ENCODE measurements around the gene CRYBB3. TPM values are rescaled to one million over a fixed set of nuclear protein-coding genes. Genes with fewer than 3 reads are reported as not detected.

Gene CRYBB3
- total and polyA plus RNA-seq, 10 of the 15 experiments (the other 5 are each of a cell fraction or from before 2014, with no cell fraction given), result 0.26 TPM; not detected in 9

- DNase-seq (ENCODE audit: low read depth, low spot score) (no peak), ATAC-seq (no peak), FAIRE-seq (no peak)
- intact Hi-C loops (cut with micrococcal nuclease; ENCODE audit: unreplicated experiment) (no loop called here), in situ Hi-C loops (cut with MboI) (no loop called here)
- ChIA-PET SMC1A (ENCODE audit: uncharacterized antibody, unreplicated experiment) (no interaction called here), CTCF (interaction anchor here (0.6 to 1.5 kb wide), 3 partner anchors 125 to 465 kb away, joined by 3 to 4 read pairs (median 3); no protein-coding TSS in a partner anchor), POLR2A (no interaction called here), RAD21 (ENCODE audit: unreplicated experiment) (no interaction called here)
- Histone ChIP-seq H3K79me2 (ENCODE audit: control insufficient read depth, insufficient read depth, low read length) (no peaks in the 10 kb centered on the region), H3K36me3 (ENCODE audit: control insufficient read depth in 2 of 2, insufficient read depth in 2 of 2, low read length in 1 of 2) (no peaks in the 10 kb centered on the region), H3K27ac (ENCODE audit: control insufficient read depth, insufficient read depth) (no peak overlapping the region), H3K4me2 (ENCODE audit: control insufficient read depth, insufficient read depth) (no peak overlapping the region), H3K9me3 (replicated peaks; ENCODE audit: control insufficient read depth, insufficient read depth, low read length) (no peaks in the 10 kb centered on the region), H4K20me1 (ENCODE audit: control insufficient read depth, insufficient read depth) (no peaks in the 10 kb centered on the region), H3K4me1 (ENCODE audit: control insufficient read depth, insufficient read depth, low read length) (no peaks in the 10 kb centered on the region), H3K27me3 (replicated peaks in 1 of 2; ENCODE audit: control insufficient read depth in 2 of 2, insufficient read depth in 2 of 2, low read length in 1 of 2) (no peaks in the 10 kb centered on the region; a peak in 1 of 4 replicates), H3K9ac (ENCODE audit: control insufficient read depth, insufficient read depth, low read length) (no peak overlapping the region), H3K4me3 (no peak overlapping the region), H2AFZ (ENCODE audit: control insufficient read depth, low read depth, low read length) (no peak overlapping the region)
- no TSS peak for BruUV-seq (replicated peaks)
- WGBS (ENCODE audit: insufficient coverage, insufficient replicate concordance, low lambda C conversion rate, missing lambda C conversion rate), result 28% methylated on average over 5 of the region's 5 CpGs
- TF ChIP-seq ELK1 (IDR thresholded peaks at IDR 0.05; ENCODE audit: low read depth, low read length) (no peak), BCL11A (IDR thresholded peaks at IDR 0.05; ENCODE audit: low read depth, low read length) (no peak), SMAD5 (IDR thresholded peaks at IDR 0.05; ENCODE audit: low read depth) (no peak), ATF7 (IDR thresholded peaks at IDR 0.05; ENCODE audit: low read depth) (no peak), ZNF207 (IDR thresholded peaks at IDR 0.05; ENCODE audit: borderline replicate concordance) (no peak), CBFB (IDR thresholded peaks at IDR 0.05; ENCODE audit: low read depth) (no peak), WRNIP1 (IDR thresholded peaks at IDR 0.05; ENCODE audit: borderline replicate concordance, low read depth, low read length) (no peak), MLLT1 (IDR thresholded peaks at IDR 0.05) (no peak), SMAD1 (IDR thresholded peaks at IDR 0.05; ENCODE audit: low read depth, partially characterized antibody) (no peak), RCOR1 (conservative IDR thresholded peaks at IDR 0.05; ENCODE audit: low read depth, low read length) (no peak)
Observed at GRCh38 chr22:25196326-25196725, 3.3 kb upstream of the CRYBB3 start.

All from GM12878 (cell line).